Ureter (tissue), 1 donor: ENCODE results near the gene SLC37A1. TPM values are rescaled to one million over a fixed set of nuclear protein-coding genes. Genes with fewer than 3 reads are reported as not detected.

Experiments
- total RNA-seq: library from RNA; stranded (reverse); gene quantifications from one replicate; pipeline ENCODE4 v1.2.4, GENCODE V29; 2023
- donor health status: DM: yes; HTN: yes; CAD: no.

The SLC37A1 gene
- total RNA-seq, 1 donor from 2014 or later = 48.0 TPM

Other genes starting within 250 kb of the SLC37A1 start
- 3.0 TPM for gene TFF3, start 198.4 kb upstream of the SLC37A1 start, total RNA-seq
- gene TFF2, start 162.9 kb upstream of the SLC37A1 start, total RNA-seq = not detected
- 2.6 TPM for gene TFF1, start 147.3 kb upstream of the SLC37A1 start, total RNA-seq
- gene TMPRSS3, start 117.8 kb upstream of the SLC37A1 start, total RNA-seq = 1.7 TPM
- gene UBASH3A, start 110.0 kb upstream of the SLC37A1 start, total RNA-seq = 1.4 TPM
- gene RSPH1, start 17.6 kb upstream of the SLC37A1 start, total RNA-seq = 7.8 TPM
- 26.1 TPM for gene PDE9A, start 139.8 kb downstream of the SLC37A1 start, total RNA-seq